ENCODE measurements around the gene LTB4R.

The LTB4R gene

DNA sequence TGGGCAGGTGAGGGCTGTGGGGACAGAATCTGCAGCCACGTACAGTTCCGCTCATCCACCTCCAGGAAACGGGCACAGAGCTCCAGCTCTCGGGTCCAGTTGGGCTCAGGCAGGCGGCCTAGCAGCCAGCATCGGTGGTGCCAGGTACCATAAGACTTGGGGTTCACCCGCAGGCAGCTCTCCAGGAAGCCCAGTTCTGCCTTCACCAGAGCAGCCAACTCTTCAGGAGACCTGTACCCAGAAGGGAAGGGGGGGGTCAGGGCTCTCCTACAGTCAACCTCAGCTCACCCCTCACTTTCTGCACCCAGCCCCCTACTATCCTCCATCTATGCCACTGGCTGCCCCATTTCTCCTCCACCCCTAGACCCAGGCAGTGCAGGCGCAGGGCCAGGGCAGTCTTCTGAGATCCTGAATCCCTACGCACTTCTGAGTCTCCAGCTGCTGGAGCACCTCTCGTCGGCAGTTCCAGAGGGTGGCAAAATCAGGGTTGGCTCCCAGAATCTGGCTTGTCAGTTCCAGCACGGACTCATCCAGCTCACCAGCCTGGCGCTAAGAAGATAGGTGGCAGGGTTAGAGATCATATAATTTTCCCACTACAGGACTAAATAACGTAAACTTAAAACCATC is 41.3 kb upstream of the LTB4R start:
- no peaks in the 10 kb centered on the region for H3K9me3 ChIP-seq (ENCODE audit: control insufficient read depth, low read length)
- H3K4me3 ChIP-seq (ENCODE audit: extremely low read depth, insufficient read depth, low read length, poor library complexity, severe bottlenecking) = no peak overlapping the region
- peaks cover 16% of the 10 kb centered on the region for H3K36me3 ChIP-seq (ENCODE audit: control insufficient read depth, insufficient read depth, low read length)
- WGBS, 2 experiments (ENCODE audit: insufficient coverage in 2 of 2) = 98 to 100% methylated on average over 13 of the region's 14 CpGs
- no peaks in the 10 kb centered on the region for H3K4me1 ChIP-seq (ENCODE audit: control insufficient read depth, insufficient read depth, low read length, poor library complexity, severe bottlenecking)
- H3K27ac ChIP-seq (ENCODE audit: low read depth, low read length, severe bottlenecking) = no peak overlapping the region

- Histone ChIP-seq H3K27ac (ENCODE audit: low read depth, low read length, severe bottlenecking) (peak overlapping the region; percentile 99), H3K36me3 (ENCODE audit: control insufficient read depth, insufficient read depth, low read length) (peaks cover 16% of the 10 kb centered on the region), H3K9me3 (ENCODE audit: control insufficient read depth, low read length) (no peaks in the 10 kb centered on the region), H3K4me1 (ENCODE audit: control insufficient read depth, insufficient read depth, low read length, poor library complexity, severe bottlenecking) (no peaks in the 10 kb centered on the region), H3K4me3 (ENCODE audit: extremely low read depth, insufficient read depth, low read length, poor library complexity, severe bottlenecking) (peak overlapping the region; percentile 86)
- 30 to 34% methylated on average over 12 to 13 of the region's 13 CpGs for WGBS, 2 experiments (ENCODE audit: insufficient coverage in 2 of 2)
Observed at GRCh38 chr14:24270537-24271133, 40.7 kb upstream of the LTB4R start.

DNA sequence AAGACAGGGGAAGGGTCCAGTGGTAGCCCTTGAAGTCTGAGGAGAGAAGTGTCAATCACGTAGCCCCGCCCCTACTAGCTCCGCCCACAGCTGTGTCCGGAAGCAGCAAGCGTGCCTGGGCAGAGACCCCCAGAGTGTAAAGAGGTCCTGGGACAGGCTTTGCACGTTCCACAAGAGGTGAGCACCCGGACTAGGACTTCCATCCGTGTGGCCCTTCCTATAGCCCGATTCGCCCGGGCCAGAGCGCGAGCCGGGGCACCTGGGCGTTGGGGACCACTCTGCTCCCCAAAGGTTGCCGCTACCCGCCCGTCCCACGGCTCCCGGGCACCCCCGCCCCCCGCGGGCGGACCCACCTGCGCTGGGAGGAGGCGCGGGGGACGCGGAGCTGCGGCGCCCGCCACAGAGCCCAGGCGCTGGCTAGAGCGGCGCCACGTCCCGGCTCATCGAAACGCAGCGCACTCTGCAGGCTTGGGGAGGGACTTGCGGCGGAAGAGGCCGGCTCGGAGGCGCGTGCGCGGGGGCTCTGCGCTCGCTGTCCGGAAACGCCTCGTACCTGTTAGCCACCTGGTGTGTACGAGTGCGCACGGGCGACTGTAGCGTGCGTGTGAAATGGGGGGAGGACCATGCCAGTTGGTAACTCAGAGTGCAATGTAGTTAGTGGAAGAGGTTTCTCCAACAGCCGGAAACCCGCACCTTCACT is 40.0 kb upstream of the LTB4R start, which contains the start of gene RABGGTA:
RABGGTA (minus strand) TSS at position 464 of the 700 bp plus-strand sequence. CDS start 482 bp downstream, outside the sequence.
- H3K4me3 ChIP-seq (ENCODE audit: extremely low read depth, insufficient read depth, low read length, poor library complexity, severe bottlenecking) = peak within 1 kb of the TSS; percentile 86
- peaks cover 13% of the 10 kb centered on the region for H3K36me3 ChIP-seq (ENCODE audit: control insufficient read depth, insufficient read depth, low read length)
- peak within 1 kb of the TSS; percentile 99 for H3K27ac ChIP-seq (ENCODE audit: low read depth, low read length, severe bottlenecking)
- H3K4me1 ChIP-seq (ENCODE audit: control insufficient read depth, insufficient read depth, low read length, poor library complexity, severe bottlenecking) = no peaks in the 10 kb centered on the region
- WGBS, 2 experiments (ENCODE audit: insufficient coverage in 2 of 2) = 0 to 1% methylated on average over 42 to 51 of the region's 61 CpGs
- H3K9me3 ChIP-seq (ENCODE audit: control insufficient read depth, low read length) = no peaks in the 10 kb centered on the region

GRCh38 chr14:24271834-24272263 is 39.5 kb upstream of the LTB4R start:
- Histone ChIP-seq H3K9me3 (ENCODE audit: control insufficient read depth, low read length) (no peaks in the 10 kb centered on the region), H3K36me3 (ENCODE audit: control insufficient read depth, insufficient read depth, low read length) (peaks cover 8% of the 10 kb centered on the region), H3K4me3 (ENCODE audit: extremely low read depth, insufficient read depth, low read length, poor library complexity, severe bottlenecking) (peak overlapping the region; percentile 86), H3K4me1 (ENCODE audit: control insufficient read depth, insufficient read depth, low read length, poor library complexity, severe bottlenecking) (no peaks in the 10 kb centered on the region), H3K27ac (ENCODE audit: low read depth, low read length, severe bottlenecking) (no peak overlapping the region)
- 19% methylated on average over 2 to 3 of the region's 3 CpGs for WGBS, 2 experiments (ENCODE audit: insufficient coverage in 2 of 2)

DNA sequence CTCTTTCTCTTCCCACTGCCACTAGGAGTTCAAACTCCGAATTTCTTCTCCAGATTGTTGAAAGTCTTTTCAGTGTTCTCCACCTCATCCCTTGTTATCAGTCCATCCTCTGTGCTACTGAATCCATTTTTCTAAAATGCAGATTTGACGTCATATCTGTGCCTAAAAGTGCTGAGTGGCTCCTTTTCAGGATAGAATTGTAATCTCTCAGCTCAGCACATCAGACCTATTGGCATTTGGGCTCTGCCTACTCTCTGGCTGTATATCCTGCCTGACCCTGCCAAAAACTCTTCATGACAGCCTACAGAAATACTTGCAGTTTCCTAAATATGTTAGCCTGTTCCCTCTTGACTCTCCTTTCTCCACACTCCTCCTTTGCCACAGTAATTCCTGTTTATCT is 38.8 kb upstream of the LTB4R start:
- peaks cover 8% of the 10 kb centered on the region for H3K36me3 ChIP-seq (ENCODE audit: control insufficient read depth, insufficient read depth, low read length)
- no peak overlapping the region for H3K4me3 ChIP-seq (ENCODE audit: extremely low read depth, insufficient read depth, low read length, poor library complexity, severe bottlenecking)
- H3K27ac ChIP-seq (ENCODE audit: low read depth, low read length, severe bottlenecking) = no peak overlapping the region
- 89 to 91% methylated on average over 2 of the region's 2 CpGs for WGBS, 2 experiments (ENCODE audit: insufficient coverage in 2 of 2)
- no peaks in the 10 kb centered on the region for H3K4me1 ChIP-seq (ENCODE audit: control insufficient read depth, insufficient read depth, low read length, poor library complexity, severe bottlenecking)
- no peaks in the 10 kb centered on the region for H3K9me3 ChIP-seq (ENCODE audit: control insufficient read depth, low read length)

DNA sequence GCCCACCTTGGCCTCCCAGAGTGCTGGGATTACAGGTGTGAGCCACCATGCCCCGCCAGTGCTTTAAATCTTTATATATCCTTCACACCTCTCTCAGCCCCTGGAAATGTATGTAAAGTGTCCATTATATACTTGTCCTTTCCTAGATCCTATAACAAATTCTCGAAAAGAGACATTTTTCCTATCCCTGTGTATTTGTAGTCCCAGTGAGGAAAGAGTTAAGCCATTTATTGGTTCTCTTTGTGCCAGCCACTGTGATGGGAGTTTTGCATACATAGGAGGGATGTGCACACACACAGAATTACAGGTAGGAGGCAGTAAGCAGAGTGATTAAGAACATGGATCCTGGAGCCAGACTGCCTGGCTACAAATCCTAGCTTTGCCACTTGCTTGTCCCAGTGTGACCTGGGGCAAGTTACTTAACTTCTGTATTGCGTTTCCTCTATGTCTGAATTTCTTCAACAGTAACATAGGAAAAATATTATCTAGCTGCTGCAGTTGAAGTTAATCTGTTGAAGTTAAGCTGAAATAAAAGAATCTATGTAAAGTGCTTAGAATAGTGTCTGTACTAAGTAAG is 37.8 kb upstream of the LTB4R start:
- peaks cover 8% of the 10 kb centered on the region for H3K36me3 ChIP-seq (ENCODE audit: control insufficient read depth, insufficient read depth, low read length)
- no CpG with 5 or more reads among the region's 3 CpGs for WGBS, 2 experiments (ENCODE audit: insufficient coverage in 2 of 2)
- no peaks in the 10 kb centered on the region for H3K9me3 ChIP-seq (ENCODE audit: control insufficient read depth, low read length)
- H3K27ac ChIP-seq (ENCODE audit: low read depth, low read length, severe bottlenecking) = no peak overlapping the region
- no peaks in the 10 kb centered on the region for H3K4me1 ChIP-seq (ENCODE audit: control insufficient read depth, insufficient read depth, low read length, poor library complexity, severe bottlenecking)
- H3K4me3 ChIP-seq (ENCODE audit: extremely low read depth, insufficient read depth, low read length, poor library complexity, severe bottlenecking) = no peak overlapping the region

GRCh38 chr14:24274101-24274543 is 37.2 kb upstream of the LTB4R start:
- no peak overlapping the region for H3K27ac ChIP-seq (ENCODE audit: low read depth, low read length, severe bottlenecking)
- no peaks in the 10 kb centered on the region for H3K9me3 ChIP-seq (ENCODE audit: control insufficient read depth, low read length)
- 94% methylated on average over 3 of the region's 3 CpGs for WGBS, 2 experiments (ENCODE audit: insufficient coverage in 2 of 2)

DNA sequence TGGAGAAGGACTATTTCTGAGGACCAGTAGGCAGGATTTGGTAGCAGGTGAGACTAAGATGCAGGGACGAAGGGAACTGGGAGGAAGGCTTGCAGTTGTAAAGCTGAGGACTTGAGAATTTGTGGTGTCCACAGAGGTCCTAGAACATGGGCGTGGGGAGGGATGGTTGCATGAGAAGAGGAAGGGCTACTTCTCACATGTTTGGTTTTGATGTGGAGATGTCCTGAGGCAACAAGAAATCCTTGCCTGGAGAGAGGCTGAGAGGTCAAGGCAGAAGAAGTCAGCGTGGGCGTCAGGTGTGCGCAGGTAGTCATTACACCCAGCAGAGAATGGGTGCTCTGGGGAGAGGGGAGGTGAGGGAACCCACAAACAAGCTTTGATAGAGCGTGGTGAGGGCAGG is 34.2 kb upstream of the LTB4R start:
- whole genome bisulfite sequencing, 2 experiments (ENCODE audit: insufficient coverage in 2 of 2) = 95 to 97% methylated on average over 6 of the region's 6 CpGs
- H3K4me1 ChIP-seq (ENCODE audit: control insufficient read depth, insufficient read depth, low read length, poor library complexity, severe bottlenecking) = no peaks in the 10 kb centered on the region

More at GRCh38 chr14:24274101-24274543, 37.2 kb upstream of the LTB4R start:
- Histone ChIP-seq H3K4me3 (ENCODE audit: extremely low read depth, insufficient read depth, low read length, poor library complexity, severe bottlenecking) (no peak overlapping the region), H3K36me3 (ENCODE audit: control insufficient read depth, insufficient read depth, low read length) (peaks cover 2% of the 10 kb centered on the region), H3K4me1 (ENCODE audit: control insufficient read depth, insufficient read depth, low read length, poor library complexity, severe bottlenecking) (no peaks in the 10 kb centered on the region)

DNA sequence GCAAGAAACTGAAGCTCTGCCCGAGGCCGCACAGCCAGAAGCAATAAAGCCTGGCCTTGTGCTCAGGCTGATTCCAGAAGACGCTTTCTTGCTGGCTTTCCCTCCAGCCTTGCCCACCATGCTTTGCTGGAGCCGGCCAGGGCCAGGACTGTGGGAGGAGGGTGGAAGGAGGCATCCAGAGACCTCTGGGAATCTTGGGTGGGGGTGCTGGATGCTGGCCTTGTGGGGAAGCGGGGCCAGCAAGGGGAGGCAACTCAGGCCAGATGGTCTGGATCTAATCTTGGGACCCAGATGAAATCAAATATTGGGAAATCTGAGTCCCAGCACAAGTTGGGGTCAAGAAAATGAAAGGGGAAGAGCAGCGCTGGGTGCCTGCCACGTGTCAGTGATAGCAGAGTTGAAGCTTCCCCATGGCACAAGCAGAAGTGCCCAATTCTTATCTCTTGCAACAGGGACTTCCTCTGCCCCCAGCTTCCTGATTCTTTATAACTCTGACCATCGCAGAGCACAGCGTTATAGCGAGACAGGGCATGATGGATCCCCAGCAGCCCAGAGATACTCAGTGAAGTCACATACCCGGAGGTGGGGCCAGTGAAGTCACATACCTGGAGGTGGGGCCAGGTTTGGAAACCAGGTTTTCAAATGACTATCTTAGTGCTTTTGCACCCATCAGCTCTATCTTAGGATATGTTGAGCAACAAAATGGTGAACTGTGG is 33.5 kb upstream of the LTB4R start:
- Histone ChIP-seq H3K36me3 (ENCODE audit: control insufficient read depth, insufficient read depth, low read length) (no peaks in the 10 kb centered on the region), H3K9me3 (ENCODE audit: control insufficient read depth, low read length) (no peaks in the 10 kb centered on the region), H3K4me1 (ENCODE audit: control insufficient read depth, insufficient read depth, low read length, poor library complexity, severe bottlenecking) (no peaks in the 10 kb centered on the region), H3K4me3 (ENCODE audit: extremely low read depth, insufficient read depth, low read length, poor library complexity, severe bottlenecking) (no peak overlapping the region), H3K27ac (ENCODE audit: low read depth, low read length, severe bottlenecking) (no peak overlapping the region)
- WGBS, 2 experiments (ENCODE audit: insufficient coverage in 2 of 2) = 93 to 96% methylated on average over 9 to 10 of the region's 11 CpGs

More for the DNA sequence above, 34.2 kb upstream of the LTB4R start:
- H3K9me3 ChIP-seq (ENCODE audit: control insufficient read depth, low read length) = no peaks in the 10 kb centered on the region
- H3K36me3 ChIP-seq (ENCODE audit: control insufficient read depth, insufficient read depth, low read length) = no peaks in the 10 kb centered on the region
- H3K27ac ChIP-seq (ENCODE audit: low read depth, low read length, severe bottlenecking) = no peak overlapping the region
- no peak overlapping the region for H3K4me3 ChIP-seq (ENCODE audit: extremely low read depth, insufficient read depth, low read length, poor library complexity, severe bottlenecking)

DNA sequence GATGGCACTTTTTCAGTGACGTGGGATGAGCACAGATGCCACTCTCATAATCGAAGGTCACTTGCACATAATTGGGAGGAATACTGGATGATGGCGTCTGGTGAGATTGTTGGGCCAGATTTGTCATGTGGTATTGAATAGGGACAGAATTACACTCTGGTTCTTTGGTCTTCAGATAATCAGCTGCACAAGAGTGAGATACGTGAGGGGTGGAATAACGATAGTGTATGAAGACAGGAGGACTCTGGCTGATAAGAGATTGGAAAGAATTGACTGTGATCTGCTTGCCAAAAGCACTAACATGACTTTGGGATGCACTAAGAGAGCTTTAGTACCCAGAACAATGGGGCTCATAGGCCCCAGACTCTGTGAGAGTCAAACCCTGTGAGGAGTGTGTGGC is 32.9 kb upstream of the LTB4R start:
- 93 to 98% methylated on average over 5 of the region's 5 CpGs for WGBS, 2 experiments (ENCODE audit: insufficient coverage in 2 of 2)
- H3K4me3 ChIP-seq (ENCODE audit: extremely low read depth, insufficient read depth, low read length, poor library complexity, severe bottlenecking) = no peak overlapping the region

More for the DNA sequence above, 32.9 kb upstream of the LTB4R start:
- Histone ChIP-seq H3K4me1 (ENCODE audit: control insufficient read depth, insufficient read depth, low read length, poor library complexity, severe bottlenecking) (no peaks in the 10 kb centered on the region), H3K27ac (ENCODE audit: low read depth, low read length, severe bottlenecking) (no peak overlapping the region), H3K9me3 (ENCODE audit: control insufficient read depth, low read length) (no peaks in the 10 kb centered on the region), H3K36me3 (ENCODE audit: control insufficient read depth, insufficient read depth, low read length) (no peaks in the 10 kb centered on the region)

Measured in mesodermal cell (in vitro differentiated cells).